ENCODE measurements around the gene ZCCHC24. TPM values are rescaled to one million over a fixed set of nuclear protein-coding genes. Genes with fewer than 3 reads are reported as not detected.
A peak's percentile ranks its signal among the peaks of the same experiment; 100 is the strongest.
"Not testable (repeated sequence)": the region's sequence is repeated elsewhere in the genome, so short reads cannot be mapped to it uniquely, and the experiment has no call there.

The ZCCHC24 gene
- total and polyA plus RNA-seq, 2 donors (not counting 3 experiments of a cell fraction or from before 2014, with no cell fraction given): 5.2 to 8.4 TPM

DNA sequence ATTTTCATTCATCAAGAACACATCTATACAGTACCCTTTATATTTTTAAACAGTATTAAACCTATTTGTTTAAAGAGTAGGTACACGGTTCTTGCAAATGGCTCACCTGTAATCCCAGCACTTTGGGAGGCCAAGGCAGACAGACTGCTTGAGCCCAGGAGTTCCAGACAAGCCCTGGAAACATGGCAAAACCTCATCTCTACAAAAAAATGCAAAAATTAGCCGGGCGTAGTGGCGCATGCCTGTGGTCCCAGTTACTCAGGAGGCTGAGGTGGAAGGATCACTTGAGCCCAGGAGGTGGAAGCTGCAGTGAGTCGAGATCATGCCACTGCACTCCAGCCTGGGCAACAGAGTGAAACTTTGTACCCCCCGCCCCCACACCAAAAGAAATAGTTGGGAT, 1.8 kb upstream of the ZCCHC24 start:
- dilution Hi-C loops (cut with MboI; ENCODE audit: extremely low pct_ligation_motif_present, low sequenced_read_pairs); H3K9ac ChIP-seq (replicated peaks; ENCODE audit: extremely low read depth, insufficient read depth, low read length); H3K36me3 ChIP-seq (ENCODE audit: control insufficient read depth in 2 of 2, extremely low read depth in 1 of 2, insufficient read depth in 2 of 2, low read length in 2 of 2); FAIRE-seq; DNase-seq (ENCODE audit: low read depth, low spot score); H3K9me1 ChIP-seq (replicated peaks; ENCODE audit: control insufficient read depth, extremely low read depth, insufficient read depth, low read length); H3K79me2 ChIP-seq (ENCODE audit: control insufficient read depth, insufficient read depth, low read length); H3K4me3 ChIP-seq (replicated peaks in 1 of 3; ENCODE audit: insufficient read depth in 1 of 3, low read depth in 1 of 3, low read length in 3 of 3); H4K20me1 ChIP-seq (replicated peaks; ENCODE audit: control insufficient read depth, extremely low read depth, insufficient read depth, low read length); H3K9me3 ChIP-seq (replicated peaks; ENCODE audit: control insufficient read depth, insufficient read depth, low read length); H3K27me3 ChIP-seq (ENCODE audit: control insufficient read depth in 2 of 2, insufficient read depth in 2 of 2, low read length in 2 of 2); H2AFZ ChIP-seq (ENCODE audit: low read depth, low read length); intact Hi-C loops (cut with micrococcal nuclease); H3K4me2 ChIP-seq (ENCODE audit: insufficient read depth, low read length); H3K27ac ChIP-seq (ENCODE audit: insufficient read depth, low read depth, low read length); BruUV-seq (replicated peaks): not testable (repeated sequence)
- ChIA-PET POLR2A (interaction anchor here (0.7 kb wide), 1 partner anchor 49 kb away, joined by 4 read pairs; no protein-coding TSS in a partner anchor), CTCF (interaction anchor here (1.0 kb wide), 1 partner anchor 20 kb away, joined by 5 read pairs; no protein-coding TSS in a partner anchor)
- H3K4me1 ChIP-seq (ENCODE audit: control insufficient read depth, extremely low read depth, insufficient read depth, low read length): peaks cover 19% of the 10 kb centered on the region

DNA sequence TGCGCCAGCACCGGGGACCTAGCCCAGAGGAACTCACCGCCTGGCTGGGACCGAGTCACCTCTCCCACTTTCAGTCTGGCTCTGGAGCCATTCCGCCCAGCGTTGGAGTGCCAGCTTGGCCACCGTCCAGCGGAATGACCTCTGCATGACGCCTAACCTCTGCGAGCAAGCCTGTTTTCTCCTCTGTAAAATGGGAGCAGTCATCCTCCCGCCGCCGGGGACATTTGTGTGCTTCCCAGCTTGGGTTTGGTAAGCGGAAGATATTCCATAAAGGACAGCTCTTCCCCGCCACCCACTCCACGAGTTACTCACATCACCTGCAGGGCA, 1.3 kb upstream of the ZCCHC24 start:
- H3K9me1 ChIP-seq (replicated peaks; ENCODE audit: control insufficient read depth, extremely low read depth, insufficient read depth, low read length): no peaks in the 10 kb centered on the region
- no peaks in the 10 kb centered on the region for H3K27me3 ChIP-seq (ENCODE audit: control insufficient read depth in 2 of 2, insufficient read depth in 2 of 2, low read length in 2 of 2)
- POLR2A ChIA-PET: no interaction called here
- peak overlapping the region; percentile 19 to 64 (median 28) for H3K4me3 ChIP-seq (replicated peaks in 1 of 3; ENCODE audit: insufficient read depth in 1 of 3, low read depth in 1 of 3, low read length in 3 of 3)
- FAIRE-seq (peak; percentile 4), DNase-seq (ENCODE audit: low read depth, low spot score) (peak; percentile 36)
- H3K79me2 ChIP-seq (ENCODE audit: control insufficient read depth, insufficient read depth, low read length): no peaks in the 10 kb centered on the region
- no peaks in the 10 kb centered on the region for H3K9me3 ChIP-seq (replicated peaks; ENCODE audit: control insufficient read depth, insufficient read depth, low read length)
- H3K27ac ChIP-seq (ENCODE audit: insufficient read depth, low read depth, low read length): no peak overlapping the region
- dilution Hi-C loops (cut with MboI; ENCODE audit: extremely low pct_ligation_motif_present, low sequenced_read_pairs): no loop called here
- H4K20me1 ChIP-seq (replicated peaks; ENCODE audit: control insufficient read depth, extremely low read depth, insufficient read depth, low read length): no peaks in the 10 kb centered on the region
- H3K9ac ChIP-seq (replicated peaks; ENCODE audit: extremely low read depth, insufficient read depth, low read length): no peak overlapping the region
- peak overlapping the region; percentile 92 for H3K4me2 ChIP-seq (ENCODE audit: insufficient read depth, low read length)
- BruUV-seq (replicated peaks): no TSS peak
- intact Hi-C loops (cut with micrococcal nuclease): no loop called here
- CTCF ChIA-PET: interaction anchor here (0.7 to 1.2 kb wide), 3 partner anchors 21 to 126 kb away, joined by 3 to 5 read pairs (median 3); no protein-coding TSS in a partner anchor
- H2AFZ ChIP-seq (ENCODE audit: low read depth, low read length): peak overlapping the region; percentile 99
- TF ChIP-seq FOS (IDR thresholded peaks at IDR 0.05; ENCODE audit: borderline replicate concordance, insufficient read depth, low read length) (no peak), MYC (IDR thresholded peaks at IDR 0.05; ENCODE audit: low read depth, low read length) (no peak), MAX (IDR thresholded peaks at IDR 0.05; ENCODE audit: insufficient read depth, insufficient read length) (no peak), POLR2AphosphoS5 (IDR thresholded peaks at IDR 0.05; ENCODE audit: insufficient read depth, low read depth, low read length) (no peak), JUN (IDR thresholded peaks at IDR 0.05; ENCODE audit: borderline replicate concordance, insufficient read depth, insufficient read length, low read depth) (no peak), EZH2 (IDR thresholded peaks at IDR 0.05; ENCODE audit: borderline replicate concordance, low read depth, low read length, severe bottlenecking) (no peak), GATA2 (IDR thresholded peaks at IDR 0.05; ENCODE audit: insufficient read depth, insufficient read length, low read depth, low read length) (no peak), POLR2A (IDR thresholded peaks at IDR 0.05; ENCODE audit: low read depth, low read length) (no peak)
- TF ChIP-seq, protein P1, sequence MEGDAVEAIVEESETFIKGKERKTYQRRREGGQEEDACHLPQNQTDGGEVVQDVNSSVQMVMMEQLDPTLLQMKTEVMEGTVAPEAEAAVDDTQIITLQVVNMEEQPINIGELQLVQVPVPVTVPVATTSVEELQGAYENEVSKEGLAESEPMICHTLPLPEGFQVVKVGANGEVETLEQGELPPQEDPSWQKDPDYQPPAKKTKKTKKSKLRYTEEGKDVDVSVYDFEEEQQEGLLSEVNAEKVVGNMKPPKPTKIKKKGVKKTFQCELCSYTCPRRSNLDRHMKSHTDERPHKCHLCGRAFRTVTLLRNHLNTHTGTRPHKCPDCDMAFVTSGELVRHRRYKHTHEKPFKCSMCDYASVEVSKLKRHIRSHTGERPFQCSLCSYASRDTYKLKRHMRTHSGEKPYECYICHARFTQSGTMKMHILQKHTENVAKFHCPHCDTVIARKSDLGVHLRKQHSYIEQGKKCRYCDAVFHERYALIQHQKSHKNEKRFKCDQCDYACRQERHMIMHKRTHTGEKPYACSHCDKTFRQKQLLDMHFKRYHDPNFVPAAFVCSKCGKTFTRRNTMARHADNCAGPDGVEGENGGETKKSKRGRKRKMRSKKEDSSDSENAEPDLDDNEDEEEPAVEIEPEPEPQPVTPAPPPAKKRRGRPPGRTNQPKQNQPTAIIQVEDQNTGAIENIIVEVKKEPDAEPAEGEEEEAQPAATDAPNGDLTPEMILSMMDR (IDR thresholded peaks at IDR 0.05; ENCODE audit: extremely low read depth in 1 of 2, insufficient read depth in 1 of 2, low read depth in 1 of 2, low read length in 2 of 2): no peak
- H3K4me1 ChIP-seq (ENCODE audit: control insufficient read depth, extremely low read depth, insufficient read depth, low read length): peaks cover 19% of the 10 kb centered on the region
- no peaks in the 10 kb centered on the region for H3K36me3 ChIP-seq (ENCODE audit: control insufficient read depth in 2 of 2, extremely low read depth in 1 of 2, insufficient read depth in 2 of 2, low read length in 2 of 2)

Measured in endothelial cell of umbilical vein (primary cell).